ENCODE results near the gene CHMP1A.

CHMP1A gene

DNA sequence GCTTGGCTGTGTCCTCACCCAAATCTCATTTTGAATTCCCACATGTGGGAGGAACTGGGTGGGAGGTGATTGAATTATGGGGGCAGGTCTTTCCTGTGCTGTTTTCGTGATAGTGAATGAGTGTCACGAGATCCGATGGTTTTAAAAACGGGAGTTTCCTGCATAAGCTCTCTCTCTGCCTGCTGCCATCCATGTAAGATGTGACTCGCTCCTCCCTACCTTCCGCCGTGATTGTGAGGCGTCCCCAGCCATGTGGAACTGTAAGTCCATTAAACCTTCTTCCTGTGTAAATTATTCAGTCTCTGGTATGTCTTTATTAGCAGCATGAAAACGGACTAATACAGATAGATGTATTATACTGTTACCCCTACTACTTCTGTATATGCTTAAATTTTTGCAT is 3.7 kb upstream of the CHMP1A start:
- Histone ChIP-seq H3K4me1 (ENCODE audit: insufficient read depth, insufficient read length) (peaks cover 4% of the 10 kb centered on the region), H3K36me3 (ENCODE audit: insufficient read depth, insufficient read length, low read length) (peaks cover 70% of the 10 kb centered on the region), H3K9me3 (ENCODE audit: insufficient read depth, low read length) (peaks cover 10% of the 10 kb centered on the region; the same call in 1 of the 2 replicates), H3K27me3 (ENCODE audit: insufficient read depth, insufficient read length) (no peaks in the 10 kb centered on the region), H3K9ac (ENCODE audit: insufficient read length, low read depth) (no peak overlapping the region), H3K4me3 (ENCODE audit: insufficient read length, low read depth) (no peak overlapping the region)
- TF ChIP-seq SUZ12 (IDR thresholded peaks at IDR 0.05; ENCODE audit: extremely low read depth, insufficient read depth, insufficient read length), result no peak
- no peak for TF ChIP-seq ZNF274 (IDR thresholded peaks at IDR 0.05; ENCODE audit: low read depth, low read length)
- no peak for TF ChIP-seq YY1 (IDR thresholded peaks at IDR 0.05; ENCODE audit: insufficient read depth, insufficient read length)
- DNase-seq (ENCODE audit: low read depth, low spot score), result no peak

DNA sequence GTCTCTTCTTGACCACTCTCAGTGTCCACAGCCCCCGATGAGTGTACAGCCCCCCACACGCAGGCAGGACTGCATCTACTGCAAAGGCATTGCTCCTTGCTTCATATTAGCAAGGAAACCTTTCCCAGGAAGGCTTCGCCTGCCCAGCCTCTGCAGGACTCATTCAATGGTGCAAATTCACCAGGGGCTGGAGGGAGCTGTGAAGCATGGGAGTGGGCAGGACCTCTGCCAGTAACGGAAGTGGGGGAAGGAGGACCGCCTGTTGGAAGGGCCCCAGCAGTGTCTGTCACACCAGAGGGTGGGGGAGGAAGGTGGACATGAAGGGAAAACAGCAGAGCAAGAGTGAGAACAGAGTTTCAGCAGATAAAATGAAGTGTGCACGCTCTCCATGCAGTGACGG is 2.6 kb upstream of the CHMP1A start:
- no peak overlapping the region for H3K4me3 ChIP-seq (ENCODE audit: insufficient read length, low read depth)
- H3K36me3 ChIP-seq (ENCODE audit: insufficient read depth, insufficient read length, low read length), result peaks cover 67% of the 10 kb centered on the region

DNA sequence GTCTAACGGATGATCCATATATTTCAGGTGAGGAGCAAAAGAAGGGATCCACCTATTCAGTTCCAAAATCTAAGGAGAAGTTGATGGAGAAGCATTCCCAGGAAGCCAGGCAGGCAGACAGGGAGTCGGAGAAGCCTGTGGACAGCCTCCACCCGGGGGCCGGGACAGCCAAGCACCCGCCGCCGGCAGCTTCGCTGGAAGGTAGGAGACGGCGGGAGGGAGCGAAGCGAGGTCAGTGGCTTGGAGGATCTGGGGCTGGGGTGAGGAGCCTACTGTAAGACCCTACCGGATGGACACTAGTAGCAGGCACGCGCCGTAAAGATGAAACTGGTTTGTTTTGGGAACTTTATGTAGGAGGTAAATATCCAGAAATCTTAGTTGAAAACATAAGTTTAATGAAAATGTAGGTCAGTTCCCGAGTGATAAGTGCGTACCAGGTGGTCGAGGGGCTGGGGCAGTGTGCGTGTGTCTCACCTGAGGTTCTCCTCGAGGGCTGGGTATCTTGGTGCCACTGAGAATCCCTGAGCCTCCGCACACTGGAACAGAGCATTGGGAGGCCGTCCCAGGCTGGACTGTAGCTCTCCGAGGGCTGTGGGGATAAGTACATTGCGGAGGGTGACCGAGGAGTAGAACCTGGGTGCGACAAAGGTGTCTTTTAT is 842 bp upstream of the CHMP1A start:
- Histone ChIP-seq H3K36me3 (ENCODE audit: insufficient read depth, insufficient read length, low read length) (peaks cover 62% of the 10 kb centered on the region), H3K27me3 (ENCODE audit: insufficient read depth, insufficient read length) (no peaks in the 10 kb centered on the region), H3K4me3 (ENCODE audit: insufficient read length, low read depth) (peak overlapping the region; percentile 99), H3K4me1 (ENCODE audit: insufficient read depth, insufficient read length) (peaks cover 4% of the 10 kb centered on the region), H3K9ac (ENCODE audit: insufficient read length, low read depth) (peak overlapping the region; percentile 99), H3K9me3 (ENCODE audit: insufficient read depth, low read length) (no peaks in the 10 kb centered on the region)
- no peak for DNase-seq (ENCODE audit: low read depth, low spot score)
- TF ChIP-seq ZNF274 (IDR thresholded peaks at IDR 0.05; ENCODE audit: low read depth, low read length) (no peak), SUZ12 (IDR thresholded peaks at IDR 0.05; ENCODE audit: extremely low read depth, insufficient read depth, insufficient read length) (no peak), YY1 (IDR thresholded peaks at IDR 0.05; ENCODE audit: insufficient read depth, insufficient read length) (no peak)

More for the DNA sequence above, 2.6 kb upstream of the CHMP1A start:
- Histone ChIP-seq H3K4me1 (ENCODE audit: insufficient read depth, insufficient read length) (peaks cover 4% of the 10 kb centered on the region), H3K9me3 (ENCODE audit: insufficient read depth, low read length) (peaks cover 4% of the 10 kb centered on the region; the same call in 1 of the 2 replicates), H3K27me3 (ENCODE audit: insufficient read depth, insufficient read length) (no peaks in the 10 kb centered on the region), H3K9ac (ENCODE audit: insufficient read length, low read depth) (no peak overlapping the region)
- TF ChIP-seq SUZ12 (IDR thresholded peaks at IDR 0.05; ENCODE audit: extremely low read depth, insufficient read depth, insufficient read length), result no peak
- TF ChIP-seq YY1 (IDR thresholded peaks at IDR 0.05; ENCODE audit: insufficient read depth, insufficient read length), result no peak
- TF ChIP-seq ZNF274 (IDR thresholded peaks at IDR 0.05; ENCODE audit: low read depth, low read length), result no peak
- no peak for DNase-seq (ENCODE audit: low read depth, low spot score)

DNA sequence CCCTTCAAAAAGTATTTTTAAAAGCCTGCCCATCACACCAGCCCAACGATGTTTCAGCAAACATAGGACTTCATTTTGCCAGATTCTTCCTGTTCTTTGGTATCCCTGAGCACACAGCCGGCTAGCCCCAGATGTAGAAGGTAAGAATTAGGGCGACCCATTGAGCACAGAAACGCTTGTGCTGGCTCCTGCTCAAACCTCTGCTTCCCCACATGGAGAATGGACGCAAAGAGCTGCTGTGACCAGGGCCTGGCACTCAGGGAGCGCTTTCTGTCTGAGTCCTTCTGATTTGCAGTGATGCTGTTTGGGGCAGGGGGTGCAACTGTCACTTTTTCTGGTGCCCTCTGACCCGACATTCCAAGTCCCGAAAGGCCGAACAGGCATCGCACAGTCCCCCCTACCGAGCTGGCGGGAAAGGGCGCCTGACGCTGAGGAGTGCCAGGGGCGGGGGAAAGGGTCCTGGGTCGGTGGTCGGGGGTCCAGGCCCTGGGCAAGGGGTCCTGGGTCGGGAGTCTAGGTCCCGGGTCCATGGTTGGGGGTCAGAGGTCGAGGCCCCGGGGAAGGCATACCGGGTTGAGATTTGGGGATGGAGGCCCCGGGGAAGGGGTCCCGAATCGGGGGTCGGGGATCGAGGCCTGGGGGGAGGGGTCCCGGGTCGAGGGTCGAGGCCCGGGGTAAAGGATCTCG is 930 bp downstream of the CHMP1A start:
- peaks cover 56% of the 10 kb centered on the region for H3K36me3 ChIP-seq (ENCODE audit: insufficient read depth, insufficient read length, low read length)
- DNase-seq (ENCODE audit: low read depth, low spot score), result no peak
- no peaks in the 10 kb centered on the region for H3K9me3 ChIP-seq (ENCODE audit: insufficient read depth, low read length)
- H3K9ac ChIP-seq (ENCODE audit: insufficient read length, low read depth), result peak overlapping the region; percentile 99
- H3K4me1 ChIP-seq (ENCODE audit: insufficient read depth, insufficient read length), result peaks cover 7% of the 10 kb centered on the region
- TF ChIP-seq YY1 (IDR thresholded peaks at IDR 0.05; ENCODE audit: insufficient read depth, insufficient read length) (no peak), SUZ12 (IDR thresholded peaks at IDR 0.05; ENCODE audit: extremely low read depth, insufficient read depth, insufficient read length) (no peak), ZNF274 (IDR thresholded peaks at IDR 0.05; ENCODE audit: low read depth, low read length) (no peak)
- no peaks in the 10 kb centered on the region for H3K27me3 ChIP-seq (ENCODE audit: insufficient read depth, insufficient read length)
- peak overlapping the region; percentile 99 for H3K4me3 ChIP-seq (ENCODE audit: insufficient read length, low read depth)

DNA sequence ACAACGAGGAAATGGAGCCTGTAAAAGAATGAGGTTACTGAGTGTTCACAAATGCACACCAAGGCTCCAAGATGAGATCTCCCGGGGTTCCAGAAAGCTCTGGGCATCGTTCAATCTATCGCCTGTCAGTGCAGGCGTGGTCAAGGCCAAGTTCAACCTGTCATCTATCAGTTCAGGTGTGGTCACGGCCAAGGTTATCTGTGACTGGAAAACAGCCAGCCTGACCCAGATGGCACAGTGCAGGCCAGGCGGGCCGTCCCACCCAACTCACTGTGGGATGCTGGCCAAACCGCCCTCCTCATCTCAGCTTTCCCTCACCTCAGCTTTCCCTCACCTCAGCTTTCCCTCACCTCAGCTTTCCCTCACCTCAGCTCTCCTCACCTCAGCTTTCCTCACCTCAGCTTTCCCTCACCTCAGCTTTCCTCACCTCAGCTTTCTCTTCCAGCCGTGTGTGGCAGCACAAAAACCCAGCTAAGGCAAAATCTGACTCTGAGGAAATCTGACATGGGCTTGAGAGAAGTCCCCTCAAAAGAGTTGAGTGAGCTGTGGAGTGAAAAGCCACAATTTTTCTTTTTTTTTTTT is 2.4 kb downstream of the CHMP1A start:
- H3K9ac ChIP-seq (ENCODE audit: insufficient read length, low read depth), result no peak overlapping the region
- TF ChIP-seq YY1 (IDR thresholded peaks at IDR 0.05; ENCODE audit: insufficient read depth, insufficient read length) (no peak), ZNF274 (IDR thresholded peaks at IDR 0.05; ENCODE audit: low read depth, low read length) (no peak), SUZ12 (IDR thresholded peaks at IDR 0.05; ENCODE audit: extremely low read depth, insufficient read depth, insufficient read length) (no peak)
- H3K4me1 ChIP-seq (ENCODE audit: insufficient read depth, insufficient read length), result peaks cover 7% of the 10 kb centered on the region
- no peak for DNase-seq (ENCODE audit: low read depth, low spot score)
- H3K9me3 ChIP-seq (ENCODE audit: insufficient read depth, low read length), result no peaks in the 10 kb centered on the region
- H3K27me3 ChIP-seq (ENCODE audit: insufficient read depth, insufficient read length), result no peaks in the 10 kb centered on the region
- H3K36me3 ChIP-seq (ENCODE audit: insufficient read depth, insufficient read length, low read length), result peaks cover 53% of the 10 kb centered on the region
- no peak overlapping the region for H3K4me3 ChIP-seq (ENCODE audit: insufficient read length, low read depth)

DNA sequence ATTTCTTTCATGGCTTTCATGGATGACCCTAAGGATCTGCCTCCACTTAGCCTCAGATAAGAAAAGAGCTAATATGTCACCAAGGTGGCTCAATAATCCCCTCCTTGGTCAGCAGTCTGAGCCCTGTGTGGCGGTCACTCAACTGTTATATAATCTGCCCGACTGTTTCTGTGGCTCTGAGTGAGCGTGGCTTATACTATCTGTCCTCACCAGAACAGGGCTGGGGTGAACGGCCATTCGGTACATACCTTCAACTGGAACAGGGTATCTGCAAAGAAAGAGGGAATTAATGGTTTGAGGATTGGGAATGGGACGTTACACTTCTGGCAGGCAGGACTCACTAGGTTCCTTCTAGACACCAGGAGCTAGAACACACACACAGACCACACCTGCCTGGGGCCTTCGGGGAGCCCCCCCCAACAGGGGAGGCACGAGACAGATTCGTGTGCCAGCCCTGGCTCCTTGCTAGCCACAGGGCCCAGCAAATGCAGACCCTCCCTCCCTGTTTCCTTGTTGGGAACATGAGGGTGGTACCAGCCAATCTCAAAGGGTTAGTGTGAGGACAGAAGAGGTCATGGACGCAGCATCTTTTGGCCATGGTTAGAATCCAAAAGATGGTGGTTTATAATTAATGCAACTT is 3.7 kb downstream of the CHMP1A start:
- no peak for TF ChIP-seq SUZ12 (IDR thresholded peaks at IDR 0.05; ENCODE audit: extremely low read depth, insufficient read depth, insufficient read length)
- TF ChIP-seq YY1 (IDR thresholded peaks at IDR 0.05; ENCODE audit: insufficient read depth, insufficient read length), result no peak
- no peak for TF ChIP-seq ZNF274 (IDR thresholded peaks at IDR 0.05; ENCODE audit: low read depth, low read length)
- Histone ChIP-seq H3K9me3 (ENCODE audit: insufficient read depth, low read length) (no peaks in the 10 kb centered on the region), H3K36me3 (ENCODE audit: insufficient read depth, insufficient read length, low read length) (peaks cover 42% of the 10 kb centered on the region), H3K9ac (ENCODE audit: insufficient read length, low read depth) (no peak overlapping the region), H3K27me3 (ENCODE audit: insufficient read depth, insufficient read length) (no peaks in the 10 kb centered on the region), H3K4me3 (ENCODE audit: insufficient read length, low read depth) (no peak overlapping the region), H3K4me1 (ENCODE audit: insufficient read depth, insufficient read length) (peaks cover 7% of the 10 kb centered on the region)
- no peak for DNase-seq (ENCODE audit: low read depth, low spot score)

DNA sequence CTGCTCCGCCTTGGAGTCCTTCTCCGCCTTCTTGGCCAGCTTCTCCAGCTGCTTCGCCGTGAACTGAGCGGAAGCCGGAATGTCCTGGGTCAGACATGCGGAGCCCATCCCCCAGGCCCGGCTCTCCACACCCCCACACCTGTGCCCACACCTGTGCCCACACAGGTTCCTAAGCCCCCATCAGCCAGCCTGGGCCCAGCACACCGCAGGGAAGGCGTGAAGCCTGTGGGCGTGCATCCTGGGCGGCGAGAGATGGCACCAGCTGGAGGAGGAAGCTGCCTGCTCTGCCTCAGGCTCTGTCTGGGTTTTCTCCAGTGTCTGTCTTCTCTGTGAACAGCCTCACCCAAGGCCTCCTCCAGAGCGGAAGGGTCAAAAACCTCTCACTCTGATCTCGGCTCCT is 5.9 kb downstream of the CHMP1A start:
- no peak for TF ChIP-seq ZNF274 (IDR thresholded peaks at IDR 0.05; ENCODE audit: low read depth, low read length)
- no peak for TF ChIP-seq SUZ12 (IDR thresholded peaks at IDR 0.05; ENCODE audit: extremely low read depth, insufficient read depth, insufficient read length)
- no peak for TF ChIP-seq YY1 (IDR thresholded peaks at IDR 0.05; ENCODE audit: insufficient read depth, insufficient read length)
- no peak overlapping the region for H3K9ac ChIP-seq (ENCODE audit: insufficient read length, low read depth)
- DNase-seq (ENCODE audit: low read depth, low spot score), result no peak
- H3K4me3 ChIP-seq (ENCODE audit: insufficient read length, low read depth), result no peak overlapping the region
- H3K27me3 ChIP-seq (ENCODE audit: insufficient read depth, insufficient read length), result no peaks in the 10 kb centered on the region
- H3K4me1 ChIP-seq (ENCODE audit: insufficient read depth, insufficient read length), result peaks cover 7% of the 10 kb centered on the region
- no peaks in the 10 kb centered on the region for H3K9me3 ChIP-seq (ENCODE audit: insufficient read depth, low read length)
- peaks cover 48% of the 10 kb centered on the region for H3K36me3 ChIP-seq (ENCODE audit: insufficient read depth, insufficient read length, low read length)
